ENCODE measurements around the gene ZNRF2.

DNA sequence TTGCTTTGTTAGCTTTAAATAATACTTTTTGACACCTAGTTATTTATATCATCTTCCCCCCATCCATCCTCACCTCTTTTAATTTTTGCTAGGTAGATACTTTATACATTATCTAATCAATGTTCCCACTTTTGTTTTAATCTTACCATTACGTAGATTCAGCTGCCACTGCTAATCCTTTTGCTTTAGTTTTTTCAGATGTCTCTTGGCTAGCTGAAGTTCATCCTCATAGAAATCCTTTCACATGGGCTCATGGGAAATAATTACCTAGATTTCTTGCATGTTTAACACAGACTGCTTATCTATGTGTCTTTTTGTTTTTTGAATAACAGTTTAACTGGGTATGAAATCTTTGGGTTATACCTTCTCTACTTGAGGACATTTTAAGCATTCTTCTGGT is 60.1 kb downstream of the ZNRF2 start:
- no peak for TF ChIP-seq CTCF (IDR thresholded peaks at IDR 0.05)
- no peak for TF ChIP-seq POLR2A (IDR thresholded peaks at IDR 0.05)
